ENCODE results near the gene FILIP1L. TPM values are rescaled to one million over a fixed set of nuclear protein-coding genes. Genes with fewer than 3 reads are reported as not detected.

FILIP1L gene
- total RNA-seq, 1 experiment from 2014 or later, result 0.07 TPM

GRCh38 chr3:99990179-99990578 lies 124.1 kb downstream of the FILIP1L start:
- H2BK5ac ChIP-seq (ENCODE audit: insufficient read length, low read length), result no peak overlapping the region
- WGBS (ENCODE audit: extremely low coverage, insufficient read length, low lambda C conversion rate), result no CpG with 5 or more reads among the region's 1 CpG
- no peak overlapping the region for H3T11ph ChIP-seq (ENCODE audit: low read length)
- no peaks in the 10 kb centered on the region for H3K4me1 ChIP-seq (ENCODE audit: insufficient read depth, low read length)
- H3K79me1 ChIP-seq (ENCODE audit: insufficient read depth, low read depth, low read length, poor library complexity, severe bottlenecking), result no peaks in the 10 kb centered on the region
- H3K9ac ChIP-seq (ENCODE audit: extremely low read depth, insufficient read length, low read length), result no peak overlapping the region
- H4K91ac ChIP-seq (ENCODE audit: insufficient read length, low read depth, low read length), result no peak overlapping the region
- H3K79me2 ChIP-seq (ENCODE audit: insufficient read depth, low read length), result no peaks in the 10 kb centered on the region
- no peak overlapping the region for H3K14ac ChIP-seq (ENCODE audit: insufficient read depth, low read length)
- H2BK12ac ChIP-seq (ENCODE audit: insufficient read length, low read depth, low read length), result no peak overlapping the region
- no peak overlapping the region for H2AK5ac ChIP-seq (ENCODE audit: insufficient read length, low read length)
- H3K56ac ChIP-seq (ENCODE audit: insufficient read length, low read depth, low read length), result no peak overlapping the region
- no peaks in the 10 kb centered on the region for H3K23me2 ChIP-seq (ENCODE audit: insufficient read length, low read depth, low read length, poor library complexity, severe bottlenecking)
- H3K4ac ChIP-seq (ENCODE audit: low read depth, low read length), result no peak overlapping the region
- H4K8ac ChIP-seq (replicated peaks; ENCODE audit: insufficient read length, low read depth, low read length), result no peak overlapping the region
- no peak overlapping the region for H4K5ac ChIP-seq (ENCODE audit: insufficient read length, low read depth, low read length)
- TF ChIP-seq CTCF (conservative IDR thresholded peaks at IDR 0.05), result no peak
- peaks cover 12 to 19% of the 10 kb centered on the region in 2 experiments; a peak in 4 of 5 replicates for H3K9me3 Mint-ChIP-seq
- no peak overlapping the region for H2BK120ac ChIP-seq (ENCODE audit: low read depth, low read length, poor library complexity, severe bottlenecking)
- H2BK20ac ChIP-seq (ENCODE audit: low read depth, low read length, poor library complexity, severe bottlenecking), result no peak overlapping the region
- H3K18ac ChIP-seq (ENCODE audit: insufficient read length, low read depth, low read length), result no peak overlapping the region
- no peak overlapping the region for H3K27ac ChIP-seq (ENCODE audit: insufficient read length, low read depth, low read length)
- no peaks in the 10 kb centered on the region for H3K27me3 ChIP-seq (ENCODE audit: insufficient read depth, low read length)
- no peaks in the 10 kb centered on the region for H3K27me3 Mint-ChIP-seq (ENCODE audit: low read depth)
- no peak overlapping the region for H3K23ac ChIP-seq (ENCODE audit: insufficient read length, low read depth, low read length)
- H3K4me3 Mint-ChIP-seq, result no peak overlapping the region
- no peak overlapping the region for H3K27ac Mint-ChIP-seq
- H2AFZ ChIP-seq (ENCODE audit: low read length), result no peak overlapping the region
- no peak overlapping the region for H2BK15ac ChIP-seq (ENCODE audit: low read depth, low read length)
- DNase-seq, result no peak
- peaks cover 6 to 9% of the 10 kb centered on the region in 2 experiments; a peak in 2 of 4 replicates for H3K4me1 Mint-ChIP-seq
- no peak overlapping the region for H3K4me2 ChIP-seq (ENCODE audit: insufficient read depth, insufficient read length, low read length)
- peaks cover 15 to 20% (median 17%) of the 10 kb centered on the region in 3 experiments for H3K36me3 Mint-ChIP-seq (ENCODE audit: insufficient read depth in 1 of 3, low read depth in 3 of 3)
- no peaks in the 10 kb centered on the region for H4K20me1 ChIP-seq (ENCODE audit: control insufficient read depth, insufficient read depth, insufficient read length)
- no peaks in the 10 kb centered on the region for H3K9me3 ChIP-seq (ENCODE audit: control insufficient read depth, low read depth, low read length)
